Loucy (cell line): ENCODE results near the gene YIPF1.

ENCODE experiments used
- EZH2phosphoT487 ChIP-seq: fragments of 200-600 bp; IDR thresholded peaks from 2 replicates; pipeline ENCODE4 v1.6.1; 2018; ENCODE audit warnings: antibody characterized with exemption, mild to moderate bottlenecking, moderate library complexity, borderline replicate concordance
- TF ChIP-seq, protein P1 (sequence below): fragments of 200-600 bp; sonication (generic); conservative IDR thresholded peaks from 2 replicates; pipeline ENCODE4 v1.5.1; 2014; ENCODE audit warnings: mild to moderate bottlenecking, antibody characterized with exemption, low read length

DNA sequence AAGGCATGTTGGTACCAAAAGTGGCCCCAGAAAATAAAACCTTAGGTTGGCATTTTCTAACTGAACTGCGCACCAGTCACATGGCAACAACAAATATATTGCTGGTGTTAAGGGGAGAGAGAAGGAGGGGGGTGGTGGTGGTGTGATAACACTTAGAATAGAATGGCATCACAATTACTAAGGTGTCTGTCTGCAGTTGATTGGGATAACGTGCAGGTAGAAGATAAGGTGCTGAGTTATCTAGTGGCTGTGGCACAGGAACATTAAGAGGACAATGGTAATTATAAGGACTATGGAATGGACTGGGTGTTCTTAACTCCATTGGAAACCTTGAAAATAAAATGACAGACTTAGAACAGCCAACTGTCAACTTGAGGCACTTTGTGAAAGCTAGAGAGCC is 1.4 kb upstream of the YIPF1 start:
- TF ChIP-seq, protein P1, sequence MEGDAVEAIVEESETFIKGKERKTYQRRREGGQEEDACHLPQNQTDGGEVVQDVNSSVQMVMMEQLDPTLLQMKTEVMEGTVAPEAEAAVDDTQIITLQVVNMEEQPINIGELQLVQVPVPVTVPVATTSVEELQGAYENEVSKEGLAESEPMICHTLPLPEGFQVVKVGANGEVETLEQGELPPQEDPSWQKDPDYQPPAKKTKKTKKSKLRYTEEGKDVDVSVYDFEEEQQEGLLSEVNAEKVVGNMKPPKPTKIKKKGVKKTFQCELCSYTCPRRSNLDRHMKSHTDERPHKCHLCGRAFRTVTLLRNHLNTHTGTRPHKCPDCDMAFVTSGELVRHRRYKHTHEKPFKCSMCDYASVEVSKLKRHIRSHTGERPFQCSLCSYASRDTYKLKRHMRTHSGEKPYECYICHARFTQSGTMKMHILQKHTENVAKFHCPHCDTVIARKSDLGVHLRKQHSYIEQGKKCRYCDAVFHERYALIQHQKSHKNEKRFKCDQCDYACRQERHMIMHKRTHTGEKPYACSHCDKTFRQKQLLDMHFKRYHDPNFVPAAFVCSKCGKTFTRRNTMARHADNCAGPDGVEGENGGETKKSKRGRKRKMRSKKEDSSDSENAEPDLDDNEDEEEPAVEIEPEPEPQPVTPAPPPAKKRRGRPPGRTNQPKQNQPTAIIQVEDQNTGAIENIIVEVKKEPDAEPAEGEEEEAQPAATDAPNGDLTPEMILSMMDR, result no peak
- TF ChIP-seq EZH2phosphoT487, result no peak
